NCI-H1048 (cell line): ENCODE results near the gene ARHGAP4.

Experiments
- DNase-seq: peaks from one replicate; lab custom pipeline; 2025; lab: John Stamatoyannopoulos, UW

ARHGAP4 gene

GRCh38 chrX:153945956-153946943 is 20.2 kb upstream of the ARHGAP4 start:
- DNase-seq = no peak

GRCh38 chrX:153944800-153945150 is 18.7 kb upstream of the ARHGAP4 start:
- DNase-seq = no peak

GRCh38 chrX:153944140-153944799 is 18.2 kb upstream of the ARHGAP4 start, which contains the start of gene RENBP:
Gene RENBP (minus strand): TSS chrX:153944643. CDS start chrX:153944610, 33 bp downstream.
- no peak for DNase-seq

- no peak for DNase-seq
Observed at GRCh38 chrX:153941336-153942252, 15.5 kb upstream of the ARHGAP4 start.

GRCh38 chrX:153939573-153939972 is 13.5 kb upstream of the ARHGAP4 start:
- no peak for DNase-seq

- DNase-seq = no peak
Observed at GRCh38 chrX:153938226-153938786, 12.2 kb upstream of the ARHGAP4 start.

- no peak for DNase-seq
Observed at GRCh38 chrX:153937056-153937455, 11.0 kb upstream of the ARHGAP4 start.

- no peak for DNase-seq
Observed at GRCh38 chrX:153935326-153935851, 9.3 kb upstream of the ARHGAP4 start.

- DNase-seq = peak; percentile 19
Observed at GRCh38 chrX:153934762-153935325, 8.8 kb upstream of the ARHGAP4 start, which contains the start of gene NAA10. Gene NAA10 (minus strand): TSS chrX:153935037. CDS start chrX:153934904, 133 bp downstream.

- DNase-seq = no peak
Observed at GRCh38 chrX:153934148-153934761, 8.2 kb upstream of the ARHGAP4 start.

GRCh38 chrX:153933748-153934147 is 7.7 kb upstream of the ARHGAP4 start:
- DNase-seq = no peak

GRCh38 chrX:153932220-153932915 is 6.3 kb upstream of the ARHGAP4 start:
- no peak for DNase-seq

GRCh38 chrX:153931748-153932147 is 5.7 kb upstream of the ARHGAP4 start:
- DNase-seq = no peak

- DNase-seq = no peak
Observed at GRCh38 chrX:153931151-153931550, 5.1 kb upstream of the ARHGAP4 start.

GRCh38 chrX:153930011-153930910 is 4.2 kb upstream of the ARHGAP4 start:
- DNase-seq = no peak

- DNase-seq = no peak
Observed at GRCh38 chrX:153929576-153929975, 3.5 kb upstream of the ARHGAP4 start.

GRCh38 chrX:153928846-153929245 is 2.8 kb upstream of the ARHGAP4 start:
- no peak for DNase-seq

GRCh38 chrX:153927922-153928760 is 2.1 kb upstream of the ARHGAP4 start:
- peak; percentile 85 for DNase-seq
